OCI-M2 (cell line): Measurements from ENCODE around the gene IMPG1.

Experiments used
- DNase-seq: peaks from one replicate; lab custom pipeline; 2025; ENCODE audit not compliant: unreplicated experiment; lab: John Stamatoyannopoulos, UW

IMPG1 gene

GRCh38 chr6:75896526-75896925 is 175.9 kb downstream of the IMPG1 start:
- no peak for DNase-seq

- no peak for DNase-seq
Measured at GRCh38 chr6:75893776-75894152, 178.7 kb downstream of the IMPG1 start.

GRCh38 chr6:75893058-75893775 is 179.2 kb downstream of the IMPG1 start:
- DNase-seq = peak; percentile 23

GRCh38 chr6:75892384-75892783 is 180.1 kb downstream of the IMPG1 start:
- no peak for DNase-seq

GRCh38 chr6:75884822-75885221 is 187.6 kb downstream of the IMPG1 start:
- DNase-seq = no peak

GRCh38 chr6:75882734-75883133 is 189.7 kb downstream of the IMPG1 start:
- DNase-seq = no peak

- no peak for DNase-seq
Measured at GRCh38 chr6:75880305-75880704, 192.2 kb downstream of the IMPG1 start.

GRCh38 chr6:75876152-75876551 is 196.3 kb downstream of the IMPG1 start:
- no peak for DNase-seq

- no peak for DNase-seq
Measured at GRCh38 chr6:75874224-75874623, 198.2 kb downstream of the IMPG1 start.
